ENCODE data around the gene LRRC17. TPM values are rescaled to one million over a fixed set of nuclear protein-coding genes. Genes with fewer than 3 reads are reported as not detected.

The LRRC17 gene
- total RNA-seq, 1 experiment from 2014 or later, result 0.39 TPM

DNA sequence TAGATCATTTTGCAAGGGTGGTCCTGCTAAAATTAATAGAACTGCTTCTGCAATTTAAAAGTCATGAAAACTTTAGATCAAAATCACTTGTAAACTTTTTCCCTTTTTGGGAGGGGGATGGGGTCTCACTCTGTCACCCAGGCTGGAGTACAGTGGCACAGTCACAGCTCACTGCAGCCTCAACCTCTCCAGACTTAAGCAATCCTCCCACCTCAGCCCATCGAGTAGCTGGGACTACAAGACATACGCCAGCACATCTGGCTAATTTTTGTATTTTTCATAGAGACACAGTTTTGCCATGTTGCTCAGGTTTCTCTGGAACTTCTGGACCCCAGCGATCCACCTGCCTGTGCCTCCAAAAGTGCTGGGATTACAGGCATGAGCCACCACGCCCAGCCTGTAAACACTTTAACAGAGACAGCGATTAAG lies 79.7 kb downstream of the LRRC17 start:
- peak; percentile 42 for ATAC-seq
- Histone ChIP-seq H3K4me3 (ENCODE audit: low read depth in 2 of 2, low read length in 2 of 2) (0 out of 4 replicates have a peak overlapping the region, but pooled peaks of 1 of the 2 experiments have one; percentile 0), H3K36me3 (ENCODE audit: control insufficient read depth, insufficient read depth, low read length) (no peaks in the 10 kb centered on the region), H3K4me1 (ENCODE audit: control insufficient read depth, insufficient read depth, low read length) (peaks cover 36% of the 10 kb centered on the region), H3K9me3 (ENCODE audit: control insufficient read depth, insufficient read depth, low read depth, low read length) (peaks cover 8% of the 10 kb centered on the region; the same call in 1 of the 2 replicates), H3K27ac (ENCODE audit: low read length) (peak overlapping the region; percentile 99), H3K27me3 (ENCODE audit: control insufficient read depth, insufficient read depth, low read length) (no peaks in the 10 kb centered on the region)
- ChIA-PET CTCF (interaction anchor here (1.0 kb wide), 1 partner anchor 70 kb away, joined by 8 read pairs; no protein-coding TSS in a partner anchor), POLR2A (no interaction called here)
- BruUV-seq (replicated peaks), result no TSS peak
- no peak for DNase-seq (ENCODE audit: low read depth, low spot score)
- in situ Hi-C loops (cut with HindIII; ENCODE audit: low pct_unique_long_range_greater_than_20kb, low sequenced_read_pairs), result no loop called here
- TF ChIP-seq POLR2AphosphoS5 (IDR thresholded peaks at IDR 0.05; ENCODE audit: low read depth, low read length) (no peak), TCF7L2 (IDR thresholded peaks at IDR 0.05; ENCODE audit: low read depth, low read length) (no peak), SIN3A (IDR thresholded peaks at IDR 0.05; ENCODE audit: borderline replicate concordance, insufficient read depth, low read depth, low read length) (no peak)
- TF ChIP-seq, protein P1, sequence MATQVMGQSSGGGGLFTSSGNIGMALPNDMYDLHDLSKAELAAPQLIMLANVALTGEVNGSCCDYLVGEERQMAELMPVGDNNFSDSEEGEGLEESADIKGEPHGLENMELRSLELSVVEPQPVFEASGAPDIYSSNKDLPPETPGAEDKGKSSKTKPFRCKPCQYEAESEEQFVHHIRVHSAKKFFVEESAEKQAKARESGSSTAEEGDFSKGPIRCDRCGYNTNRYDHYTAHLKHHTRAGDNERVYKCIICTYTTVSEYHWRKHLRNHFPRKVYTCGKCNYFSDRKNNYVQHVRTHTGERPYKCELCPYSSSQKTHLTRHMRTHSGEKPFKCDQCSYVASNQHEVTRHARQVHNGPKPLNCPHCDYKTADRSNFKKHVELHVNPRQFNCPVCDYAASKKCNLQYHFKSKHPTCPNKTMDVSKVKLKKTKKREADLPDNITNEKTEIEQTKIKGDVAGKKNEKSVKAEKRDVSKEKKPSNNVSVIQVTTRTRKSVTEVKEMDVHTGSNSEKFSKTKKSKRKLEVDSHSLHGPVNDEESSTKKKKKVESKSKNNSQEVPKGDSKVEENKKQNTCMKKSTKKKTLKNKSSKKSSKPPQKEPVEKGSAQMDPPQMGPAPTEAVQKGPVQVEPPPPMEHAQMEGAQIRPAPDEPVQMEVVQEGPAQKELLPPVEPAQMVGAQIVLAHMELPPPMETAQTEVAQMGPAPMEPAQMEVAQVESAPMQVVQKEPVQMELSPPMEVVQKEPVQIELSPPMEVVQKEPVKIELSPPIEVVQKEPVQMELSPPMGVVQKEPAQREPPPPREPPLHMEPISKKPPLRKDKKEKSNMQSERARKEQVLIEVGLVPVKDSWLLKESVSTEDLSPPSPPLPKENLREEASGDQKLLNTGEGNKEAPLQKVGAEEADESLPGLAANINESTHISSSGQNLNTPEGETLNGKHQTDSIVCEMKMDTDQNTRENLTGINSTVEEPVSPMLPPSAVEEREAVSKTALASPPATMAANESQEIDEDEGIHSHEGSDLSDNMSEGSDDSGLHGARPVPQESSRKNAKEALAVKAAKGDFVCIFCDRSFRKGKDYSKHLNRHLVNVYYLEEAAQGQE (IDR thresholded peaks at IDR 0.05; ENCODE audit: insufficient read depth in 1 of 2, low read depth in 2 of 2, low read length in 1 of 2), result no peak
- TF ChIP-seq, protein P2, sequence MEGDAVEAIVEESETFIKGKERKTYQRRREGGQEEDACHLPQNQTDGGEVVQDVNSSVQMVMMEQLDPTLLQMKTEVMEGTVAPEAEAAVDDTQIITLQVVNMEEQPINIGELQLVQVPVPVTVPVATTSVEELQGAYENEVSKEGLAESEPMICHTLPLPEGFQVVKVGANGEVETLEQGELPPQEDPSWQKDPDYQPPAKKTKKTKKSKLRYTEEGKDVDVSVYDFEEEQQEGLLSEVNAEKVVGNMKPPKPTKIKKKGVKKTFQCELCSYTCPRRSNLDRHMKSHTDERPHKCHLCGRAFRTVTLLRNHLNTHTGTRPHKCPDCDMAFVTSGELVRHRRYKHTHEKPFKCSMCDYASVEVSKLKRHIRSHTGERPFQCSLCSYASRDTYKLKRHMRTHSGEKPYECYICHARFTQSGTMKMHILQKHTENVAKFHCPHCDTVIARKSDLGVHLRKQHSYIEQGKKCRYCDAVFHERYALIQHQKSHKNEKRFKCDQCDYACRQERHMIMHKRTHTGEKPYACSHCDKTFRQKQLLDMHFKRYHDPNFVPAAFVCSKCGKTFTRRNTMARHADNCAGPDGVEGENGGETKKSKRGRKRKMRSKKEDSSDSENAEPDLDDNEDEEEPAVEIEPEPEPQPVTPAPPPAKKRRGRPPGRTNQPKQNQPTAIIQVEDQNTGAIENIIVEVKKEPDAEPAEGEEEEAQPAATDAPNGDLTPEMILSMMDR (IDR thresholded peaks at IDR 0.05), result no peak
- intact Hi-C loops (cut with micrococcal nuclease; ENCODE audit: unreplicated experiment), result no loop called here

DNA sequence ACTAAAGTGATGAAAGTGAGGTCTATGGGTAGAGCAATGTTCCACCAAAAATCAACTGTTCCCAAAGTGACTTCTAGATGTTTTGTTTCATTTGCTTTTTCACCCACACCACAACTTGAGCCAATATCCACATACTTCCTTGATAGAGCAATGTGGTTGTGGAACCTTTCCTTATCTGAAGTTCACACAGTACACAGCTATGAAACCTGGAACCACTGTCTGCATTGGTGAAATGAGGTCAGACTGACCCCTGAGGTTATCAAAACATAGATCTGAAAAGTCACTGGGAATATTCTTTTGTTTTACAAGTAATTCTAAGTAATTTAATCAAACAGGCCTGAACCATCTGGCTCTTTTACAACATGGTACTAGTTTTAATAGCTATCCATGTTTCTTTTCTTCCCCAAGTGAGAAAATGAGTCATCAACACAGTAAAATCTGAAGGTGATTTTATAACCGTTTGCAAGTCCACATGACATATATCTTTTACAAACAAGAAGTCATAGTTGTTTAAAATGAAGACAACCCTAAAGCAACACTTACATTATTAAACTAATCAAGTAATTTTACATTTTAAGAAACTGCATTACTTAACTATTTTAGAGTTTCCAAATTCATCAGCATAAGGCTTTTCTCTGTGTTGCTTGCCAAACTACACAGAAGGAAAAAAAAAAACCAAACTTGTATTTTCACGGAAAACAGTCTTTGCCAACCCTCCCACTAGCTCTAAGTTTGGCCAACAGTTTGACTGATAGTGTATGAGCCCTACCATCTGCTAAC lies 80.3 kb downstream of the LRRC17 start:
- Histone ChIP-seq H3K27me3 (ENCODE audit: control insufficient read depth, insufficient read depth, low read length) (no peaks in the 10 kb centered on the region), H3K4me3 (ENCODE audit: low read depth in 2 of 2, low read length in 2 of 2) (0 out of 4 replicates have a peak overlapping the region, but pooled peaks of 1 of the 2 experiments have one; percentile 0), H3K9me3 (ENCODE audit: control insufficient read depth, insufficient read depth, low read depth, low read length) (peaks cover 8% of the 10 kb centered on the region; the same call in 1 of the 2 replicates), H3K27ac (ENCODE audit: low read length) (peak overlapping the region; percentile 99), H3K36me3 (ENCODE audit: control insufficient read depth, insufficient read depth, low read length) (no peaks in the 10 kb centered on the region), H3K4me1 (ENCODE audit: control insufficient read depth, insufficient read depth, low read length) (peaks cover 36% of the 10 kb centered on the region)
- DNase-seq (ENCODE audit: low read depth, low spot score), result peak; percentile 64
- CTCF ChIA-PET, result interaction anchor here (0.5 to 1.0 kb wide), 2 partner anchors 69 to 104 kb away, joined by 8 to 11 read pairs; no protein-coding TSS in a partner anchor
- POLR2A ChIA-PET, result interaction anchor here (0.7 kb wide), 1 partner anchor 10 kb away, joined by 4 read pairs; no protein-coding TSS in a partner anchor
- intact Hi-C loops (cut with micrococcal nuclease; ENCODE audit: unreplicated experiment), result no loop called here
- ATAC-seq, result peak; percentile 90
- TF ChIP-seq POLR2AphosphoS5 (IDR thresholded peaks at IDR 0.05; ENCODE audit: low read depth, low read length) (peak; percentile 67), TCF7L2 (IDR thresholded peaks at IDR 0.05; ENCODE audit: low read depth, low read length) (peak; percentile 98)
- TF ChIP-seq, protein P2 (IDR thresholded peaks at IDR 0.05), result no peak
- BruUV-seq (replicated peaks), result no TSS peak
- in situ Hi-C loops (cut with HindIII; ENCODE audit: low pct_unique_long_range_greater_than_20kb, low sequenced_read_pairs), result no loop called here

All from Panc1 (cell line).